Measurements from ENCODE around the gene THAP10.

Gene THAP10

GRCh38 chr15:70923311-70924080 is 31.3 kb upstream of the THAP10 start:
- H3K36me3 ChIP-seq (ENCODE audit: control insufficient read depth in 2 of 2, insufficient read depth in 1 of 2, low read length in 2 of 2): no peaks in the 10 kb centered on the region
- no peak overlapping the region for H3K27ac ChIP-seq (ENCODE audit: extremely low read depth, low read depth, low read length)
- ChIA-PET CTCF (interaction anchor here (0.7 to 0.8 kb wide), 2 partner anchors 24 to 400 kb away, joined by 3 to 5 read pairs; no protein-coding TSS in a partner anchor), POLR2A (no interaction called here)
- no peaks in the 10 kb centered on the region for H3K9me3 ChIP-seq (ENCODE audit: control insufficient read depth, insufficient read depth, low read depth, low read length)
- no peak overlapping the region for H3K4me3 ChIP-seq (ENCODE audit: low read depth, low read length)
- TF ChIP-seq ZNF24 (tag by site-specific recombination; IDR thresholded peaks at IDR 0.05): no peak
- TF ChIP-seq ZNF777 (tag by site-specific recombination; IDR thresholded peaks at IDR 0.05; ENCODE audit: borderline replicate concordance): no peak
- no peak for TF ChIP-seq MZF1 (tag by site-specific recombination; IDR thresholded peaks at IDR 0.05; ENCODE audit: borderline replicate concordance)
- no peak for TF ChIP-seq YY1 (tag by site-specific recombination; IDR thresholded peaks at IDR 0.05)
- no peak for TF ChIP-seq ZNF280D (tag by site-specific recombination; IDR thresholded peaks at IDR 0.05)
- TF ChIP-seq ZNF211 (tag by site-specific recombination; IDR thresholded peaks at IDR 0.05; ENCODE audit: low read depth): no peak
- TF ChIP-seq ZNF830 (tag by site-specific recombination; IDR thresholded peaks at IDR 0.05; ENCODE audit: low read depth): no peak
- no peak for TF ChIP-seq ZNF404 (tag by site-specific recombination; IDR thresholded peaks at IDR 0.05)
- TF ChIP-seq TSHZ1 (tag by site-specific recombination; IDR thresholded peaks at IDR 0.05; ENCODE audit: borderline replicate concordance): no peak
- TF ChIP-seq BCL11A (tag by site-specific recombination; IDR thresholded peaks at IDR 0.05; ENCODE audit: low read depth): no peak
- no peak for TF ChIP-seq ZNF433 (tag by site-specific recombination; IDR thresholded peaks at IDR 0.05; ENCODE audit: low read depth)
- TF ChIP-seq ZNF571 (tag by site-specific recombination; IDR thresholded peaks at IDR 0.05): no peak
- no peak for TF ChIP-seq ZNF510 (tag by site-specific recombination; IDR thresholded peaks at IDR 0.05; ENCODE audit: insufficient replicate concordance)
- TF ChIP-seq KLF10 (tag by site-specific recombination; IDR thresholded peaks at IDR 0.05): no peak
- TF ChIP-seq TRIM28 (IDR thresholded peaks at IDR 0.05; ENCODE audit: borderline replicate concordance, low read length): no peak
- no peak for TF ChIP-seq ZNF391 (tag by site-specific recombination; IDR thresholded peaks at IDR 0.05; ENCODE audit: borderline replicate concordance, low read depth)
- no peak for TF ChIP-seq ZBTB48 (tag by site-specific recombination; IDR thresholded peaks at IDR 0.05)
- TF ChIP-seq ZNF362 (tag by site-specific recombination; IDR thresholded peaks at IDR 0.05): no peak
- no peak for TF ChIP-seq MYNN (tag by site-specific recombination; IDR thresholded peaks at IDR 0.05; ENCODE audit: borderline replicate concordance)
- TF ChIP-seq ZNF16 (tag by site-specific recombination; IDR thresholded peaks at IDR 0.05; ENCODE audit: low read depth): no peak
- H3K4me1 ChIP-seq (ENCODE audit: control insufficient read depth, insufficient read depth, low read length): no peaks in the 10 kb centered on the region
